ENCODE results near the gene MRPL54.

DNA sequence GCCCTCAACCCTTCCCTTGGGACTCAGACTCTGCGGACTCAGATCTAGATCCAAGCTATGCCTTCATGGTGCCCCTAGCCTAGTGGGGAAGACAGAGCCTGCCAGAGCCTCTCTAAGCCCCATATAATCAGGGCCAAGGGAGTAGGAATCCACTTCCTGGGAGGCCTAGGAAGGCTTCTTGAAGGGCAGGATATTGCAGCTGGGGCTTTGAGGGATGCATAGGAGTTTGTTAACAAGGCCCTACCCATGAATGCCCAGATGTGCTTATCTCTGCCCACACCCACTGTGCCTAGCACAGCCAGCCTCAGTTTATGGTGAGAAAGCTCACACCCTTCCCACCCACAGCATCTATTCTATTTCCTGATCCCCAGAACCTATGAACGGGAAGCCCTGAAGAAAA is 12.3 kb upstream of the MRPL54 start:
- TF ChIP-seq, protein P1, sequence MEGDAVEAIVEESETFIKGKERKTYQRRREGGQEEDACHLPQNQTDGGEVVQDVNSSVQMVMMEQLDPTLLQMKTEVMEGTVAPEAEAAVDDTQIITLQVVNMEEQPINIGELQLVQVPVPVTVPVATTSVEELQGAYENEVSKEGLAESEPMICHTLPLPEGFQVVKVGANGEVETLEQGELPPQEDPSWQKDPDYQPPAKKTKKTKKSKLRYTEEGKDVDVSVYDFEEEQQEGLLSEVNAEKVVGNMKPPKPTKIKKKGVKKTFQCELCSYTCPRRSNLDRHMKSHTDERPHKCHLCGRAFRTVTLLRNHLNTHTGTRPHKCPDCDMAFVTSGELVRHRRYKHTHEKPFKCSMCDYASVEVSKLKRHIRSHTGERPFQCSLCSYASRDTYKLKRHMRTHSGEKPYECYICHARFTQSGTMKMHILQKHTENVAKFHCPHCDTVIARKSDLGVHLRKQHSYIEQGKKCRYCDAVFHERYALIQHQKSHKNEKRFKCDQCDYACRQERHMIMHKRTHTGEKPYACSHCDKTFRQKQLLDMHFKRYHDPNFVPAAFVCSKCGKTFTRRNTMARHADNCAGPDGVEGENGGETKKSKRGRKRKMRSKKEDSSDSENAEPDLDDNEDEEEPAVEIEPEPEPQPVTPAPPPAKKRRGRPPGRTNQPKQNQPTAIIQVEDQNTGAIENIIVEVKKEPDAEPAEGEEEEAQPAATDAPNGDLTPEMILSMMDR (IDR thresholded peaks at IDR 0.05) = no peak
- TF ChIP-seq POLR2A (IDR thresholded peaks at IDR 0.05) = no peak

All from heart left ventricle (tissue), 13 donors.